Measurements from ENCODE around the gene CHST8.

Gene CHST8

DNA sequence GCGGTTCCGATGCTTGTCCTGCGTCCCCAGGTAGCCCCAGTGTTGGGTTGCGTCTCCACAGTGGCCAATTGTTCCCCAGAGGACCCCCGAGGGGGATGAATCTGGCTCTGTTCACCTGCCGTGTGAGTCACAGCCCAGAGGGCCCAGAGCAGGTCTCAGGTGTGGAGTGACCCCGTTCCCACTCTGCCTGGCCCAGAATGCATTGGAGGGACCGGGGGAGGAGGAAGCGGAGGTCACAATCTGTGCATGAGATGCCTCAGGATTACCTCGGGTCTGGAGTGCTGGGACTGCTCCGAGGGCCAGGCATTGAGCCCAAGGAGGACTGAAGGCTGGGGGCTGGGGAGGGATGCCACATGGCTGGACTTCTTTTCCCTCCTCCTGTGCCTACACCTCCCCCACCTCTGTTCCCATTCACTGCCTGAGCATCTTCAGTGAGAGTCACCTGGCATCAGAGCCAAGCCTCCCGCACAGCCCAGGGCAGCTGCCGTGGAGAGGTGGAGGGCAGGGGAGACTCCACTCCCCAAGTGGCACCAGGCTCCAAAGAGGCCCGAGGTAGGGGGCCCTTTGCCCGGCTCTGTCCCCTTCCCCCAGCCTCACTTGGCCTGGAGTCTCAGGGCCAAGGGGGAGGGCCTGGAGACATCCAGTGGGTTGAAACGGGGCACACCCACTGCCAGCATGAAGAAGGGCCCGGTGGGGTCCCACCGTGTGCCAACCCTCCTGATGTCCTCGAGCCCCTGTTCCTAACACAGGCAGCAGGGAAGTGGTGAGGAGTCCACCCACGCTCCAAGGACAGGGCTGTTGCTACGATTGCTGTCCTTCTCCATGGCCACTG lies 81.1 kb downstream of the CHST8 start:
- no peak for DNase-seq (ENCODE audit: low read depth)
- TF ChIP-seq, protein P1, sequence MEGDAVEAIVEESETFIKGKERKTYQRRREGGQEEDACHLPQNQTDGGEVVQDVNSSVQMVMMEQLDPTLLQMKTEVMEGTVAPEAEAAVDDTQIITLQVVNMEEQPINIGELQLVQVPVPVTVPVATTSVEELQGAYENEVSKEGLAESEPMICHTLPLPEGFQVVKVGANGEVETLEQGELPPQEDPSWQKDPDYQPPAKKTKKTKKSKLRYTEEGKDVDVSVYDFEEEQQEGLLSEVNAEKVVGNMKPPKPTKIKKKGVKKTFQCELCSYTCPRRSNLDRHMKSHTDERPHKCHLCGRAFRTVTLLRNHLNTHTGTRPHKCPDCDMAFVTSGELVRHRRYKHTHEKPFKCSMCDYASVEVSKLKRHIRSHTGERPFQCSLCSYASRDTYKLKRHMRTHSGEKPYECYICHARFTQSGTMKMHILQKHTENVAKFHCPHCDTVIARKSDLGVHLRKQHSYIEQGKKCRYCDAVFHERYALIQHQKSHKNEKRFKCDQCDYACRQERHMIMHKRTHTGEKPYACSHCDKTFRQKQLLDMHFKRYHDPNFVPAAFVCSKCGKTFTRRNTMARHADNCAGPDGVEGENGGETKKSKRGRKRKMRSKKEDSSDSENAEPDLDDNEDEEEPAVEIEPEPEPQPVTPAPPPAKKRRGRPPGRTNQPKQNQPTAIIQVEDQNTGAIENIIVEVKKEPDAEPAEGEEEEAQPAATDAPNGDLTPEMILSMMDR (IDR thresholded peaks at IDR 0.05; ENCODE audit: control insufficient read depth, insufficient read depth, low read depth, low read length, missing control alignments), result no peak
- H3K4me3 ChIP-seq (ENCODE audit: control insufficient read depth, low read depth, low read length), result no peak overlapping the region

- no peak for DNase-seq (ENCODE audit: low read depth)
- H3K4me3 ChIP-seq (ENCODE audit: control insufficient read depth, low read depth, low read length), result no peak overlapping the region
- TF ChIP-seq, protein P1 (IDR thresholded peaks at IDR 0.05; ENCODE audit: control insufficient read depth, insufficient read depth, low read depth, low read length, missing control alignments), result no peak
Measured at GRCh38 chr19:33703438-33703750, 81.6 kb downstream of the CHST8 start.

DNA sequence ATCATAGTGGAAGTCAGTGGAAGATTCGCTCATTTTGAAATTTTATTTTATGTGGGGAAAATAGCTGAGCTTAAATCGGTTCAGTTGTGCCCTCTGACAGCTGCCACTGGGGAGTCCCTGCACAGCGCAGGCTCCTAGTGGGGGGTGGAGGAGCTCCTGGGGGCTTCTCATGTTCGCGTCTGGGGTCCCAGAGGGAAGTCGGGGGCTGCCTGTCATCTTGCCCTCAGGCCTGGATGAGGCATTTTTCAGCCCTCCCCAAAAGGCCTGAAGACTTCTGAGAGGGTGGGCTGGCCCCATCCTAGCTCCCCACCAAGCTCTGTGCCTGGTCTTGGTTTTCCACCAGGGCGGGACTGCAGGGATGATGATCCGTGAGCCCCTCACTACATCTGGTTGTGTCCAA lies 82.1 kb downstream of the CHST8 start:
- no peak for DNase-seq (ENCODE audit: low read depth)
- no peak overlapping the region for H3K4me3 ChIP-seq (ENCODE audit: control insufficient read depth, low read depth, low read length)
- TF ChIP-seq, protein P1 (IDR thresholded peaks at IDR 0.05; ENCODE audit: control insufficient read depth, insufficient read depth, low read depth, low read length, missing control alignments), result no peak

- DNase-seq (ENCODE audit: low read depth), result no peak
- TF ChIP-seq, protein P1 (IDR thresholded peaks at IDR 0.05; ENCODE audit: control insufficient read depth, insufficient read depth, low read depth, low read length, missing control alignments), result no peak
- no peak overlapping the region for H3K4me3 ChIP-seq (ENCODE audit: control insufficient read depth, low read depth, low read length)
Measured at GRCh38 chr19:33704271-33704670, 82.5 kb downstream of the CHST8 start.

DNA sequence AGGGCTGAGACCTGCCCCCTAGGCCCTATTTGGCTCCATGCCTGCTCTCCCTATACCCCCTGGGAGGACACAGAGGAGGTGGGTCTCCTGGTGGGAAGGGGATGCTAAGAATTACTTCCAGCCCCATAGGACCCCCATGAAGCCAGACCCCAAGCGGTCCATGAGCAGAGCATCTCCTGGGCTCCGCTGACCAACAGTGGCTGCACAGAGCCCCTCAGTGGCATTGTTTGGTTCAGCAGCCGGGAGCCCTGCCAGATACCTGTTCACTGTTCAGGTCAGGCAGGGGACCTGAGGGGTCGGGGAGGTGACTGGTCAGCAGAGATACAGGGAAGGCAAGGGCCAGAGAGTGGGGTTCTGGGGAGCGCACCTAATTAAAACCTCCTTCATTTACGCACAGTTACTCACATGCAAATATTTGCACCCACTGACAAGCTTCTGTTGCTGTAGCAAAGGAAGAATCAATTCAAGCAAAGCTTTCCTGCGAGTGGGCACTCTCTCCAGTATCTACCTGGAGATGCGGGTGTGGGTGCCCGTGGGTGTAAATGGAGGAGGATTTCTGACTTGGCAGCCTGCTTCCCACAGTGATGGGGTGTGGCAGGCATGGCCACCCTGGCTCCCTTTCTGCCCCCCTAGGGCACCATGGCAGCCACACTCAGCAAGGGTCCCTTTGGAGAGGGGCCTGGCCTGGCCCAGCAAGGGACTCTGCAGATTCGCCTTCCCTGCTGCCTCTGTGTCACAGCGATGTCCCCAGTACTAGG lies 83.5 kb downstream of the CHST8 start:
- TF ChIP-seq, protein P1 (IDR thresholded peaks at IDR 0.05; ENCODE audit: control insufficient read depth, insufficient read depth, low read depth, low read length, missing control alignments), result no peak
- no peak for DNase-seq (ENCODE audit: low read depth)
- no peak overlapping the region for H3K4me3 ChIP-seq (ENCODE audit: control insufficient read depth, low read depth, low read length)

DNA sequence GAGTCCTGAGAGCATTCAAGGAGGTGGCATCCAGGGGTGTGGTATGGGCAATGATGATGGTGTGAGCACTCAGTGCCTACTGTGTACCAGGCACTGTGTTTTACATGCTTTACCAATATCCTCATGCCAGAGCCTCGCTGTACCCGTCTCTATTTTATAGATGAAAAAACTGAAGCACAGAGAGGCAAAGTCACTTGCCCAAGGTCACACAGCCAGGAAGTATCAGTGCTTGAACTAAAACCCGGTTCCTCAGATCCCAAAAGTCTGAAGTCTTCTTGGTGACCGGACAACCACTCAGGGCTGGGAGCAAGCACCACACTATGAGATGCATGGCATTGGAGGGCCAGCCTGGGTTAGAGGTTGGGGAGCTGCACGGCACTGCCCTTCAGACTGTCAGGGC lies 84.1 kb downstream of the CHST8 start:
- TF ChIP-seq, protein P1 (IDR thresholded peaks at IDR 0.05; ENCODE audit: control insufficient read depth, insufficient read depth, low read depth, low read length, missing control alignments), result no peak
- DNase-seq (ENCODE audit: low read depth), result no peak
- no peak overlapping the region for H3K4me3 ChIP-seq (ENCODE audit: control insufficient read depth, low read depth, low read length)
